HG03175 (cell line): ENCODE data around the gene RPL35.

Source experiments
- ATAC-seq: cut with Tn5 transposase; IDR thresholded peaks from one replicate; pipeline ENCODE4 v1.9.1; 2021; ENCODE audit warnings: mild to moderate bottlenecking, moderate library complexity; ENCODE audit not compliant: unreplicated experiment

The RPL35 gene

DNA sequence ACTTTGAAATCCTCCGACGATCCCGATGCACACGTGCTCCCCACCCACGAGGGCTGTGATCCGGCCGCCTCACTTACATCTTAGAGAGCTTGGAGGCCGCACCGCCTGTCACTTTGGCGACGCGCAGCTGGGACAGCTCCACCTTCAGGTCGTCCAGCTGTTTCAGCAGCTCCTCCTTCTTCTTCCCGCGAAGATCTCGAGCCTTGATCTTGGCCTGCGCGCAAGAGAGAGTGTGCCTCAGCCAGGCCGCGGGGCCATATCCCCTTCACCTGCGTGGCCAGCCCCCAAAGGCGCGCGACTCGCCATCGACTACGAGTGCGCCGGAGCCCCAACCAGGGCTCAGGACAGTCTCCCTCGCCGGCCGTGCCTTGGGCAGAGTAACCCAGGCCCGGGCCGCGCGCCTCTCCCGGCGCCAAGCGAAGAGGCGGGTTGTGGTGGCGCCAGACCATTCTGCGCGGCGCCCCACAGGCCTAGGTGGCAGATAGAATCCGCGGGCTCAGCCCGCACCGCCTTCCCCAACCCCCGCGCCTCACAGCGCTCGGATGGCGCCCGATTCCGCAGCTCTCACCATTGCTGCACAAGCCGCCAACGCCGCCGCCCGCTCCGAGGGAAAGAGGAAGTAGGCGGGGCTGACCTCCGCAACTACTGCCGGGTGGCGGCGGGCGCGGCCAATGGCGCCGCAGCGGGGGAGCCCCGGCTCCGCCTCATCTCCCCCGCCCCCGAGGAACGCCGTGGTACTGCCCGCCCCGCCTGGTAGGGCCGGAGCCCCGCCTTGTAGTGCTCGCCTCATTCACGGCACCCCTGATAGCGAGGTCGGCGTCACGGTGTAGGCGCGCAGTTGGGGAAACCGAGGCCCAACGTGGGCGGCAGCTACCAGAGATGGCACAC is at the start of gene RPL35, which contains the start of gene ARPC5L:
TSS of gene RPL35 (minus strand) at position 616 of the 888 bp plus-strand sequence. CDS start at position 571, 45 bp downstream.
TSS of gene ARPC5L (plus strand) at position 789 of the 888 bp plus-strand sequence. CDS start 7,161 bp downstream, outside the sequence.
- peak; percentile 87 for ATAC-seq

DNA sequence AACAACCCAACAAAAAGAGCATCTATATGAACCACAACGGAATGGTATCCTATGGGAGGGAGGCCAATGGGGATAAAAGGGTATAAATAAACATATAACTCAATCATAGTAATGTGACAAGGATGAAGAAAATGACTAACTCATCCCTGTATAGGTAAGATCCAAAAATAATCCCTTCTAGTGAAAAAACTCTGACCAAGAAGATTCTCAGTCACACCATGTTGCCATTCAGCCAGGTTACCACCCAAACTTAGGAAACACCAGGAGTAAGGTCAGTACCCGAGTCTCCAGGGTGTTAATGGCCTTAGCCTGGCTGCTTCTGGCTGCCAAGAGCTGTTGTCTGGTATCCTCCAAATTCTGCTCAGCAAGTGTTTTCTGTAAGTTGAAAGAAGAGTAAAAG is 46.3 kb upstream of the RPL35 start:
- no peak for ATAC-seq

DNA sequence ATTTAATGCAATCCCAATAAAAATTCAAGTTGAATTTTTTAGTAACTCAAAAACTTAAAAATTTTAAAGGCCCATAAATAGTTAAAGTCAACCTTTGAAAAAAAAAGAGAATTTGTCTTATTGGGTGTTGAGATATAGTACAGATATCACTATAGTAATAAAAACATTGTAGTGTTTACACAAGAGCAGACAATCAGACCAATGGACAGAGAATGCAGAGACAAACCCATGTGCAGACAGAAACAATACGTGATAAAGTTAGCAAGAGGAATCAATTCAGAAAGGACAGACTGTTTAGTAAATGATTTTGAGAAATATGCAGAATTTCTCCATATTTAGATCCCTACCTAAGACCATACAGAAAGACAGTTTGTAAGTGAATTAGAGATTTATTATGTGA is 45.2 kb upstream of the RPL35 start:
- no peak for ATAC-seq

DNA sequence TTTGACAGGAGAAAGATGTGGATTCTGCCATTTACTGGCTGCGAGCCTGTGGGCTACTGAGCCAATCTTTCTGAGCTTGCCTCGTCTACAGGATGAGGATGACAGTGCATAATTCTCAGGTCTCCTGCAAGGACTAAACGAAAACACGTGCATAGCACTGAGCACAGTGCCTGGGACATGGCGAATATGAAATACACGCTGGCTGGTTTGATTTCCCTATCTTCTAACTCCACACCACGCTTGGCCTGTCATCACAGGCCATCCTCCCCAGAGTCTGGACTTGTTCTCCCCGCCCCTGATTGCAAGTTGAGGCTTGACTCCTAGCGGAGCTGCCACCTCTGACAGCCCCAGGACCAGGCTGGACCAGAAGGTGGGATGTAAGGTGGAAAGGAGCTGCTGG is 38.1 kb upstream of the RPL35 start:
- ATAC-seq, result no peak

DNA sequence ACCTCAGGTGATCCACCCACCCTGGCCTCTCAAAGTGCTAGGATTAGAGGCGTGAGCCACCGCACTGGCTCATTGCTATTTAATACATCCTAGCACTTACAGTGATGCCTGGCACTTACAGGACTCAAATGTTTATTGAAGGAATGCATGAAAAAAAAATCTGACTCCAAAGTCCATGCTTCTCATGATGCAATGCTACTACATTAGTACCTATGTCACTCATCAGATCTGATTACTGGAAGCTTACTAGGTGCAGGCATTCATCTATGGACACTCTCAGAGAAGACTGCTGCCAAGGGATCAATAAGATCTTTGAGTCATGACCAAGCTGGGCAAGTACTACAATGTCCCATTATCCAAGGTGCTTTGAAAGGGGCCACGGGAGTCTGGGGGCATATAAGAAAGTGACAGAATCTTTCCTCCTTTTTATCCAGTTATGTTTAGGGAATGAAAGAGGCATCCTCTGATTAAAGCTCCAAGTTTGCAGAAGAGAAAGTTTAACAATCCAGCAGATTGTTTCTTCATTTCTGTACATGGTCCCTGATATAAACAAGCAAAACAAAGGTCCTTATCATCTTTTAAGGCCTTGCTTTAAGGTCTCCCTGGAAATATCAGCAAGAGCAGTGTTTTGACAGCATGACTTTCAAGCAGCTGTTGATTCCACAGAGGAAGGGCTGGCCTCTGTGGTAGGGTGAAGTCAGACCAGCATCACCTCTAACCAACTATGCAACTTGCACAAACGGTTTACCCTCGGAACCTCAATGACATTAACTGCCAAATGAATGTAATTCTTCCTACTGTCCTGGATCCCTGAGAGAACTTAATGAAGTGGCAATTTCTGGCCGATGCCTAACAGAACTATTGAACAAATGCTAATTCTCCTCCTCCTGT is 36.1 kb upstream of the RPL35 start:
- ATAC-seq, result no peak

GRCh38 chr9:124894741-124895170 is 33.0 kb upstream of the RPL35 start:
- ATAC-seq, result no peak

GRCh38 chr9:124894035-124894740 is 32.4 kb upstream of the RPL35 start:
- no peak for ATAC-seq

DNA sequence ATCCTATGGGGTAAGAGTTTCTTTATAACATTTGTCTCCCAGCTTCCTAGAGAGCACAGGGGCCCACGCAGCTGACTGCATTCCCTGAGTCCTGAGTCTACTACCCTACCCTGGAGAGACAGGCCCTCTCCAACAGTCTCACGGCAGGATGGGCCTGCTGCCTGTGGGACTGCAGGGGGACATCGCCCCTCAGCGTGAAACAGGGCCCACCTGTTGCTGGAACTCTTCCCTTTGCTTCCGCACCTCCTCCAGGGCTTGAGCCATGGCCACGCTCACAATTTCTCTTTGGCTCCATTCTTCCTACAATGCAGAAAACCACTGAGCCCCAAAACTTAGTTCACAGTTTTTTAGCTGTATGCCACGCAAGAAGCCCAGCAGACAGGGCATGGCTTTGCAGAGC is 28.4 kb upstream of the RPL35 start:
- ATAC-seq, result no peak

- ATAC-seq, result no peak
Observed at GRCh38 chr9:124889006-124889405, 27.2 kb upstream of the RPL35 start.

DNA sequence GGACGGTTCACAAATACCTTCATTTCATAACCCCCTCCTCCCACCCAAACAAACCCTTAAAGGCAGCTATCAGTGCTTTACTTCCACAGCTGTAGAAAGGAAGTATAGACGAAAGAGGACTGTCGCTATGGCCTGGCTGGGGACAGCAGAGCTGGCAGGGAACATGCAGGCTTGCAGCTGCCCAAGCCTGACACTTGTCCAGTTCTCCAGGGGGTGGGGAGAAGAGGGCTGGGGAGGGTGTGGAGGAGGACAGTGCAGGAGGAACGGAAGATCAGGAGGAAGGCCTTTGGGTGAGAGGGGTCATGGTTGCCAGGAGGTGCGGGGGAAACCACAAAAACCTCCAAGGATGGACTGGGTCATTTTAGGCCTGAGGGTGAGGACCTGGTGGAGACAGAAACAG is 26.1 kb upstream of the RPL35 start:
- ATAC-seq, result no peak

DNA sequence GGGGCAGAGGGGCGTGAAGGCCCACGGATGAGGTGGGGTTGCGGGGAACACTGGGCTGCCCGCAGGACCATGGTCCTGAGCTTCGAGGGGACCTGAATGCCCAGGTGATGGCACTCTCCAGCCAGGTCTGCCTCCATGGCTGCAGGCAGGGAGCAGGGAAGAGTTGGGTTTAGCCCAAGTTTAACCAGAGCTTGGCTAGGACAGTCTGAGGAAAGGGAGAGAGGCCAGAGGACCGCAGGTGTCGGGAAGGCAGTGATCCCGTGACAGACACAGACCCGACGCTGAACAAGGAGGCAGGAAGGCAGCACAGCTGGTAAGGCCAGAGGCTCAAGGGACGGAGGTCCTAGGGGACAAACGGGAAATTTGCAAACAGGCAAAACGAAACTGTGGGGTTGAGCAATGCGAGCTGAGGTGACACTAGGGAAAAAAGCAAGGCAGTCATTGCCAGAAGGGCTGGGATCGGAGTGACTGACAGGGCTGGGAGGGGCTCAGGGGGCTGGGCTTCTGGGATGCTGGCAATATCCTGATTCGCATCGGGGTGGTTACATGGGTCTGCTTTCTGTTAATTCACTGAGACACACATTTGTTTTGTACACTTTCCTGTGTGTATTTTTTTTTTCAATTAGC is 25.2 kb upstream of the RPL35 start:
- ATAC-seq, result no peak

GRCh38 chr9:124886461-124886860 is 24.7 kb upstream of the RPL35 start:
- no peak for ATAC-seq

GRCh38 chr9:124885551-124885950 is 23.8 kb upstream of the RPL35 start:
- no peak for ATAC-seq

- ATAC-seq, result no peak
Observed at GRCh38 chr9:124884376-124884775, 22.6 kb upstream of the RPL35 start.

- ATAC-seq, result no peak
Observed at GRCh38 chr9:124882231-124882630, 20.5 kb upstream of the RPL35 start.

DNA sequence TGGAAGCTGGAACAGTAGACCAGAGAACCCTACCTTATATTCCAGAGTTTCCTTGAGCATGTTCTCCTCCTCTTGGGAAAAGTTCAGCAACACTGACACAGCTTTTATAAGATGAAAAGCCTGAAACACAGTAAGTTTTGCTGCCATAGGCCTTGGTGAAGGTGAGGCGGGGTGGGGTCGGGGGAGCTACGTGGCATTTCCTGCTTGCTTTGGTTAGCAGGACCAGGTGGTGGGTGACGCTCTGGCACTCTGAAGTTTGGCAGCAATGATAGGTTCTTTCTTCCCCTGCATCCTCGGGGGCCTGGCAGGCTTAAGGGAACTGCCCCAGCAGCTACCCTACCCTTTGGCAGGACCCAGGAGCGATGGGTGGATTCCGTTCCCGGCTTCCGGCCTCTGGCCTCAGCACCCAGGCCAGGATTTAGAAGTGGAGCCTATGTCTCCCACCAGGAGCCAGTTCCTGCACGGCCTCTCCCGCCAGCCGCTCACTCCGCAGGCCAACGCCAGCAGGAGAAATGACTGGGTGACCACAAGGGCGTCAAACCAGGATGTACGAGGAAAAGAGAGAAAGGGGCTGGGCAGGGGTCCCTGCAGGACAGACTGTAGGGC is 19.5 kb upstream of the RPL35 start:
- ATAC-seq, result no peak

- ATAC-seq, result no peak
Observed at GRCh38 chr9:124880501-124880900, 18.7 kb upstream of the RPL35 start.

- no peak for ATAC-seq
Observed at GRCh38 chr9:124879226-124879625, 17.5 kb upstream of the RPL35 start.

GRCh38 chr9:124878518-124878917 is 16.8 kb upstream of the RPL35 start:
- ATAC-seq, result no peak

- no peak for ATAC-seq
Observed at GRCh38 chr9:124878021-124878420, 16.3 kb upstream of the RPL35 start.
